T-cell (primary cell): ENCODE data around the gene NPHP4. TPM values are rescaled to one million over a fixed set of nuclear protein-coding genes. Genes with fewer than 3 reads are reported as not detected.

Experiments
- ATAC-seq, 4 experiments: fragments of 200-7000 bp in 3 of 4; fragments of 150-1000 bp in 1 of 4; cut with Tn5 transposase; replicated peaks in 1 of 4; 1 replicate in 3 of 4; 2 replicates in 1 of 4; pipeline ENCODE4 v1.10.0; 2021; ENCODE audit warnings: moderate library complexity in 3 of 4, mild to moderate bottlenecking in 2 of 4, moderate number of reproducible peaks in 1 of 4
- CTCF ChIA-PET, 2 donors: fragments of 300-600 bp; sonication (Branson Sonifier 250); formaldehyde crosslinking; loops; one replicate each; lab custom pipeline; 2022; ENCODE audit warnings: antibody characterized with exemption in 2 of 2; lab: Charles Lee
- POLR2A ChIA-PET, 2 donors: fragments of 300-600 bp; sonication (Branson Sonifier 250); formaldehyde crosslinking; loops; one replicate each; lab custom pipeline; 2022; ENCODE audit warnings: antibody characterized with exemption in 2 of 2; lab: Charles Lee
- DNase-seq, 35 experiments: peaks; one replicate each; pipeline versions ENCODE4 v3.0.0 to v3.0.0-alpha.2; 2013 to 2023
- H3K27ac ChIP-seq: one replicate; pipeline ENCODE4 v1.5.1; 2013; ENCODE audit warnings: low read length
- H3K27me3 ChIP-seq, 2 experiments: replicated peaks in 1 of 2; 1 replicate in 1 of 2; 2 replicates in 1 of 2; pipeline versions ENCODE4 v1.6.1 to v1.7.0; 2013; ENCODE audit warnings: low read length in 1 of 2, mixed read lengths in 1 of 2; ENCODE audit not compliant: control insufficient read depth in 2 of 2, insufficient read depth in 2 of 2; ENCODE audit errors: extremely low read depth in 1 of 2
- H3K36me3 ChIP-seq, 2 donors: 1 replicate in 1 of 2; 2 replicates in 1 of 2; pipeline versions ENCODE4 v1.6.1 to v1.7.0; 2013; ENCODE audit warnings: low read length in 1 of 2; ENCODE audit not compliant: control insufficient read depth in 2 of 2, insufficient read depth in 1 of 2; ENCODE audit errors: extremely low read depth in 1 of 2
- H3K4me1 ChIP-seq, 2 experiments: 1 replicate in 1 of 2; 2 replicates in 1 of 2; pipeline versions ENCODE4 v1.6.1 to v1.7.0; 2013; ENCODE audit warnings: low read length in 2 of 2, mixed read lengths in 1 of 2; ENCODE audit not compliant: insufficient read depth in 2 of 2, control insufficient read depth in 1 of 2; ENCODE audit errors: extremely low read depth in 1 of 2
- H3K4me3 ChIP-seq, 2 donors: 1 replicate in 1 of 2; 2 replicates in 1 of 2; pipeline versions ENCODE4 v1.5.1 to v1.7.0; 2013; ENCODE audit warnings: mild to moderate bottlenecking in 2 of 2, low read length in 1 of 2, moderate library complexity in 1 of 2; ENCODE audit not compliant: control insufficient read depth in 1 of 2; ENCODE audit errors: extremely low read depth in 1 of 2
- H3K9me3 ChIP-seq: 2 replicates; pipeline ENCODE4 v1.7.0; 2013
- H3K27ac Mint-ChIP-seq, 2 donors: one replicate each; pipeline ENCODE4 v1.8.0; 2020 to 2021; ENCODE audit warnings: mild to moderate bottlenecking in 2 of 2, mixed read lengths in 2 of 2
- H3K27me3 Mint-ChIP-seq, 2 donors: one replicate each; pipeline ENCODE4 v1.8.0; 2021 to 2022; ENCODE audit warnings: mixed read lengths in 2 of 2
- H3K36me3 Mint-ChIP-seq: one replicate; pipeline ENCODE4 v1.8.0; 2021; ENCODE audit warnings: mixed read lengths
- H3K4me1 Mint-ChIP-seq, 3 donors: one replicate each; pipeline ENCODE4 v1.8.0; 2020 to 2022; ENCODE audit warnings: mixed read lengths in 3 of 3, mild to moderate bottlenecking in 1 of 3
- H3K4me3 Mint-ChIP-seq, 3 donors: one replicate each; pipeline ENCODE4 v1.8.0; 2020 to 2022; ENCODE audit warnings: mild to moderate bottlenecking in 3 of 3, mixed read lengths in 3 of 3, moderate library complexity in 3 of 3
- H3K9me3 Mint-ChIP-seq, 3 donors: one replicate each; pipeline ENCODE4 v1.8.0; 2020 to 2022; ENCODE audit warnings: mixed read lengths in 3 of 3
- WGBS: methylation state at CpG from one replicate; pipeline ENCODE4 v1.1.5; 2013; ENCODE audit warnings: missing lambda C conversion rate; ENCODE audit not compliant: insufficient coverage; 5-methylcytosine and 5-hydroxymethylcytosine counted together
- total RNA-seq, 35 experiments: library from RNA in 6 of 35; stranded (reverse) in 6 of 35; fragments of 120-200 nt in 1 of 35; gene quantifications; one replicate each; pipeline versions ENCODE4 v1.2.1 to v1.2.4 and lab custom pipeline; 2013 to 2026

NPHP4 gene
- total RNA-seq, 5 donors from 2014 or later (not counting 1 experiment from before 2014, with no cell fraction given), result 9.0 to 10.5 (median 9.8) TPM

DNA sequence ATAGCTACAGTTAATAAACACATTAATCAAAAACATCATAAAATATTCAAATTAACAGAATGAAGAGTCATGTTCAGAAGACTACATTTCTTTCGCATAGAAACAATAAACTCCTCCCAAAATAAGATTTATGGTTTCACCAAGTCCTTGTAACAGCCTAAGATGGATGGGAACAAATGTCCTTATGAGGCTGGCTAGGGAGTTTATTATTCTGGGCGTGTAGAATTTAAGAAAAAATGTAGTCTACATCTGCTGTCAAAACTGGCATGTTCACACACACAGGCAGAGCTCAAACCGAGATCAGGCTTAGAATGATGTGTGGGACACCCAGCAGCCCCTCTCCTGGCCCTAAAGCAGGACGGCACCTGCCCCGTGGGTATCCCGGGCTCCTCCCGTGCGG lies 101.1 kb downstream of the NPHP4 start:
- DNase-seq (no peak), ATAC-seq (no peak)
- ChIA-PET CTCF (no interaction called here), POLR2A (no interaction called here)
- H3K4me1 Mint-ChIP-seq, result no peaks in the 10 kb centered on the region
- Histone ChIP-seq H3K9me3 (no peaks in the 10 kb centered on the region), H3K27ac (no peak overlapping the region), H3K36me3 (peaks cover 0 to 16% of the 10 kb centered on the region in 2 donors), H3K4me3 (no peak overlapping the region), H3K27me3 (no peaks in the 10 kb centered on the region), H3K4me1 (no peaks in the 10 kb centered on the region)
- peaks cover 0 to 5% (median 0%) of the 10 kb centered on the region in 3 donors for H3K9me3 Mint-ChIP-seq
- no peak overlapping the region for H3K4me3 Mint-ChIP-seq
- H3K27me3 Mint-ChIP-seq, result no peaks in the 10 kb centered on the region
- 98% methylated on average over 6 of the region's 8 CpGs for WGBS
- H3K36me3 Mint-ChIP-seq, result peaks cover 43% of the 10 kb centered on the region
- H3K27ac Mint-ChIP-seq, result no peak overlapping the region

DNA sequence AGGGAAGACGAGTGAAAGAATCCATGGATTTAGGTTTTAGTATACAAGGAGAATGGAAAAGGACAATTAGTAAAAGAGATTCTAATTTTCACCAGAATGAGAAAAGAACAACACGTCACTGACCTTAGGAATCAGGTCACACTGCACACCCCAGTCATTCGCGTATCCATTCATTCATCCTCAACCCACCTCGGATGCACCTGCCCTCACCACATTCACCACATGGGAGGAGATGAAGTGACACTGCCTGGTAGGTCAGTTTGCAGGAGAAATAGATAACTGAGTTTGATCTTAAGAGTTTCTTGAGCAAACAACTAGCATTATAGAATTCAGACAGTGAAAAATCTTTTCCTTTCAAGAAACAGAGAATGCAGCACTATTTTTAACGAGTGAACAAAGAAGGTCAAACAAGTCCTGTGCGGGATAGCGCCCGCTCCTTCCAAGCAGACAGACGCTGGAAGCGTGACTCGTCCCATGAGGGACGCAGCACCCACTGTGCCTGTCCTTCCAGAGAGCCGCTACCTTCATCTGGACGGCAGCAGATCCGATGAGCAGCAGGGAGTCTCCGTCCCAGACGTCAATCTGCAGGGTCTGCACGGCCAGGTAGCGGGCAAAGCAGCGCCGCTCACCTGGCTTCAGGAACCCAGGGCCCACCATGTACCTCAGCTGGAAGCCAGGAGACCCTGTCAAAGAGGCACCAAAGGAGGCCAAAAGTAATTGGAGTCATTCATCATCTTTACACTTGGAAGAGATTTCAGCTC lies 101.7 kb downstream of the NPHP4 start:
- no peak for DNase-seq
- peaks cover 45% of the 10 kb centered on the region for H3K36me3 Mint-ChIP-seq
- no peak overlapping the region for H3K4me3 Mint-ChIP-seq
- Histone ChIP-seq H3K4me3 (no peak overlapping the region), H3K9me3 (no peaks in the 10 kb centered on the region), H3K27me3 (no peaks in the 10 kb centered on the region), H3K4me1 (no peaks in the 10 kb centered on the region), H3K36me3 (peaks cover 0 to 16% of the 10 kb centered on the region in 2 donors), H3K27ac (no peak overlapping the region)
- no peak for ATAC-seq
- H3K9me3 Mint-ChIP-seq, result peaks cover 0 to 5% (median 0%) of the 10 kb centered on the region in 3 donors
- 97% methylated on average over 17 of the region's 22 CpGs for WGBS
- no peak overlapping the region for H3K27ac Mint-ChIP-seq
- CTCF ChIA-PET, result no interaction called here
- H3K4me1 Mint-ChIP-seq, result no peaks in the 10 kb centered on the region
- no peaks in the 10 kb centered on the region for H3K27me3 Mint-ChIP-seq
- POLR2A ChIA-PET, result no interaction called here

DNA sequence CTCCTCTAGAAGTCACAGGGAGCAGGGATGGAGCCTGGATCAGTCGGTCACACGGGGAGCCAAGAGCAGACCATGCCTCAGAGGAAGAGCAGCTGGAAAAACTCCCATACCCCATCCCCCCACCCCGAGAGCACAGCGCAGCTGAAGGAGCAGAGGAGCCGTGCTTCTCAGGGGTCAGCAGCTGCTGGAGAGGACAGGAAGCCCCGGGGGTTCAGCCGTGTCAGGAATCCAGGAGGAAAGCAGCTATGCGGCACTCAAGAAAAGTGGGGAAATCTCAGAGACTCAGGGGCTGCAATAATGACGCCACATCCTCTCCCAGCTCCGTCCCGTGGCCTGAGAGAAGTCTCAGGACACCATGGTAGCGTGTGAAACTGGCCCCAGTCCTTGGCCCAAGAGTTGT lies 102.3 kb downstream of the NPHP4 start:
- Histone ChIP-seq H3K27ac (no peak overlapping the region), H3K9me3 (no peaks in the 10 kb centered on the region), H3K36me3 (peaks cover 0 to 16% of the 10 kb centered on the region in 2 donors), H3K4me3 (no peak overlapping the region), H3K4me1 (no peaks in the 10 kb centered on the region), H3K27me3 (no peaks in the 10 kb centered on the region)
- Mint-ChIP-seq H3K9me3 (peaks cover 0 to 5% (median 0%) of the 10 kb centered on the region in 3 donors), H3K36me3 (peaks cover 44% of the 10 kb centered on the region), H3K4me3 (no peak overlapping the region), H3K27ac (no peak overlapping the region), H3K4me1 (no peaks in the 10 kb centered on the region), H3K27me3 (no peaks in the 10 kb centered on the region)
- POLR2A ChIA-PET, result no interaction called here
- CTCF ChIA-PET, result no interaction called here
- WGBS, result 85% methylated on average over 8 of the region's 12 CpGs
- ATAC-seq (no peak), DNase-seq (no peak)

DNA sequence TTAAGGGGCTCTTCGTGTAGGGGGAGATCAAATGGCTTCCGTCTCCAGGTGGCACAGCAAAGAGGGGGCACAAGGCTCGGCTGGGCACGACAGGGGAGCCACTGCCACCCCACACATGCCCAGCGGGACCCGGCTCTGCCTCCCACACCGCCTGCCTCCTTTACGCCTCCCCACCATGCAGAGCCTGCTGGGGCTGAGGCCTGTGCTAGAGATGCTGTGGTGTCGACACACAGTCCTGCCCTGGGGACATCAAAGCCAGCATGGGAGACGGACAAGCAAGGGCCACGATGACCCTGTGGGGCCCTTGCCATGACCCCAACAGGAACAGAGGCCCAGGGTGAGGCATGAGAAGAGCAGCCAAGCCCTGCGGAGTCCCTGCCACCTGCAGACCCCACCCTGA lies 102.8 kb downstream of the NPHP4 start:
- no peak overlapping the region for H3K27ac ChIP-seq
- H3K36me3 Mint-ChIP-seq, result peaks cover 41% of the 10 kb centered on the region
- CTCF ChIA-PET, result no interaction called here
- no peak overlapping the region for H3K4me3 ChIP-seq
- no peak overlapping the region for H3K27ac Mint-ChIP-seq
- H3K4me1 Mint-ChIP-seq, result no peaks in the 10 kb centered on the region
- H3K27me3 ChIP-seq, result no peaks in the 10 kb centered on the region
- H3K27me3 Mint-ChIP-seq, result no peaks in the 10 kb centered on the region
- no peak for ATAC-seq
- peaks cover 0 to under 1% (median 0%) of the 10 kb centered on the region in 3 donors for H3K9me3 Mint-ChIP-seq
- WGBS, result 92% methylated on average over 6 of the region's 12 CpGs
- H3K9me3 ChIP-seq, result no peaks in the 10 kb centered on the region
- POLR2A ChIA-PET, result no interaction called here
- H3K4me3 Mint-ChIP-seq, result no peak overlapping the region
- H3K36me3 ChIP-seq, result peaks cover 0 to 16% of the 10 kb centered on the region in 2 donors
- H3K4me1 ChIP-seq, result no peaks in the 10 kb centered on the region
- no peak for DNase-seq

DNA sequence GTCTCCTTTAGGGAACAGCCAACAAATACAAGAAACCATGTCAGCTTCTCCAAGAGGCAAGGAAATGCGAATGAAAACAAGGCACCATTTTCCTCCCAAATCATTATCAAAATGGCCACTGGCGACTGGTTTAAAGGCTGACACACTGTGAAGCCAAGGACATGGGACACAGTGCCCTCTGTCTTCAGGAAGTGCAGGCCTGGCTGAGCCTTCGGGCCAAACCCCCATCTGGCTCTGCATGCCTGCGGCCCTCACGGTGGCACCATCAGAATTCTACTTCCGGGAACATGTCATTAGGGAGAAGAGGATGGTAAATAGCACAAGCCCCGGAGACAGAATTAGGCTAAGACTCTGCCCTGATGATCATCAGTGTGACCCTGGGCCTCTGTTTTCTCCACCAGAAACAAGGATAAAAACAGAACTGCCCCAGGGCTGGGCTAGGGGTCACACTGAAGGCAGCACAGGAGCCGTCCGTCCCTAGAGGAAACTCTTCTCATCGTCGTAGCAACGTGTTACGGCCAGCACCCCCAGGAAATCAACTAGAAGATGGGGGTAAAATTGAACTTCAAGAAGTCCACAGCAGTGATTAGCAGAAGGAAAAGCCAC lies 103.5 kb downstream of the NPHP4 start:
- no peaks in the 10 kb centered on the region for H3K4me1 Mint-ChIP-seq
- CTCF ChIA-PET, result no interaction called here
- WGBS, result 97% methylated on average over 10 of the region's 13 CpGs
- Histone ChIP-seq H3K9me3 (no peaks in the 10 kb centered on the region), H3K36me3 (peaks cover 0 to 16% of the 10 kb centered on the region in 2 donors), H3K27me3 (no peaks in the 10 kb centered on the region), H3K27ac (no peak overlapping the region), H3K4me3 (no peak overlapping the region), H3K4me1 (no peaks in the 10 kb centered on the region)
- DNase-seq (no peak), ATAC-seq (no peak)
- H3K36me3 Mint-ChIP-seq, result peaks cover 40% of the 10 kb centered on the region
- H3K4me3 Mint-ChIP-seq, result no peak overlapping the region
- POLR2A ChIA-PET, result no interaction called here
- no peaks in the 10 kb centered on the region for H3K27me3 Mint-ChIP-seq
- no peaks in the 10 kb centered on the region for H3K9me3 Mint-ChIP-seq
- H3K27ac Mint-ChIP-seq, result no peak overlapping the region

DNA sequence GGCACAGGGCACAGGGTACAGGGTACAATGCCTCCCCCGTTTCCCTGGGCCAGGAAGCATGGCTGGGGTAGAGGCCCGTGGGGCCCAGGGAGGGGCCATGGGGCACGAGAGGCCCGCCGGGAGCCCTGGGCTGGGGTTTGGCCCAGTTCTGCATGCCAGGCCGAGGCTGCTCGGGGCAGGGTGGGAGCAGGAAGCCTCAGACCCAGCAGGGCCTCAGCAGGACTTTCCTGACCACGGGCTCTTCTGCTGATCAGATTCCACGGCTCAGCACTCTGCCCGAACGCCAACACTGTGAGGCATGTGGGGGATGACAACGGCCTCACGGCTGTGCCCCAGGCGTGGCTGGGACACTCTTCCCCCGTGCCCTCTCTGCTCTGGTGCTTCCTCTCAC lies 104.3 kb downstream of the NPHP4 start:
- no peaks in the 10 kb centered on the region for H3K27me3 ChIP-seq
- H3K27me3 Mint-ChIP-seq, result no peaks in the 10 kb centered on the region
- no peak overlapping the region for H3K4me3 ChIP-seq
- H3K9me3 Mint-ChIP-seq, result no peaks in the 10 kb centered on the region
- H3K4me1 Mint-ChIP-seq, result no peaks in the 10 kb centered on the region
- no peak overlapping the region for H3K27ac Mint-ChIP-seq
- ATAC-seq (no peak), DNase-seq (no peak)
- H3K9me3 ChIP-seq, result no peaks in the 10 kb centered on the region
- H3K36me3 Mint-ChIP-seq, result peaks cover 42% of the 10 kb centered on the region
- POLR2A ChIA-PET, result no interaction called here
- no peak overlapping the region for H3K4me3 Mint-ChIP-seq
- CTCF ChIA-PET, result no interaction called here
- no peak overlapping the region for H3K27ac ChIP-seq
- H3K36me3 ChIP-seq, result peaks cover 0 to 16% of the 10 kb centered on the region in 2 donors
- H3K4me1 ChIP-seq, result no peaks in the 10 kb centered on the region
- 87% methylated on average over 14 of the region's 15 CpGs for WGBS
